Lung (tissue), 12 donors: Measurements from ENCODE around the gene HHLA2. TPM values are rescaled to one million over a fixed set of nuclear protein-coding genes. Genes with fewer than 3 reads are reported as not detected.

ENCODE experiments used
- ATAC-seq: fragments of 200-7000 bp; cut with Tn5 transposase; one replicate; pipeline ENCODE4 v1.9.1; 2020; ENCODE audit warnings: moderate number of reproducible peaks; ENCODE audit not compliant: insufficient read depth, low FRiP score
- DNase-seq, 3 donors: peaks; one replicate each; pipeline ENCODE4 v3.0.0-alpha.2; 2013 to 2017
- H3K27ac ChIP-seq, 2 donors: one replicate each; pipeline ENCODE4 v1.5.1; 2013; ENCODE audit warnings: mild to moderate bottlenecking in 2 of 2, moderate library complexity in 2 of 2, control low read depth in 1 of 2, inconsistent platforms in 1 of 2, low read depth in 1 of 2, low read length in 1 of 2
- H3K27me3 ChIP-seq, 3 donors: one replicate each; pipeline ENCODE4 v1.5.1; 2013; ENCODE audit warnings: low read length in 2 of 3; ENCODE audit not compliant: control insufficient read depth in 3 of 3, insufficient read depth in 3 of 3
- H3K36me3 ChIP-seq, 4 donors: one replicate each; pipeline ENCODE4 v1.5.1; 2013; ENCODE audit warnings: low read length in 4 of 4, mild to moderate bottlenecking in 1 of 4, moderate library complexity in 1 of 4; ENCODE audit not compliant: control insufficient read depth in 4 of 4, insufficient read depth in 4 of 4
- H3K4me1 ChIP-seq, 5 donors: one replicate each; pipeline ENCODE4 v1.5.1; 2013; ENCODE audit warnings: low read length in 5 of 5, mild to moderate bottlenecking in 2 of 5, moderate library complexity in 1 of 5; ENCODE audit not compliant: control insufficient read depth in 5 of 5, insufficient read depth in 5 of 5
- H3K4me3 ChIP-seq: one replicate; pipeline ENCODE4 v1.5.1; 2013; ENCODE audit warnings: mild to moderate bottlenecking, control low read depth, moderate library complexity
- H3K9ac ChIP-seq, 2 donors: one replicate each; pipeline ENCODE4 v1.5.1; 2013; ENCODE audit warnings: low read length in 2 of 2, control low read depth in 1 of 2; ENCODE audit not compliant: insufficient read depth in 1 of 2
- H3K9me3 ChIP-seq, 4 donors: one replicate each; pipeline ENCODE4 v1.5.1; 2013; ENCODE audit warnings: low read length in 3 of 4, mild to moderate bottlenecking in 1 of 4, moderate library complexity in 1 of 4; ENCODE audit not compliant: control insufficient read depth in 4 of 4, insufficient read depth in 3 of 4
- CTCF ChIP-seq: IDR thresholded peaks from 2 replicates; pipeline ENCODE4 v1.5.1; 2012; ENCODE audit warnings: mild to moderate bottlenecking; ENCODE audit errors: control extremely low read depth, extremely low read depth
- WGBS, 2 donors: extraction: QIAGEN DNeasy Blood & Tissue Kit; methylation state at CpG; one replicate each; pipeline ENCODE4 v1.1.7; 2013; 5-methylcytosine and 5-hydroxymethylcytosine counted together
- polyA plus RNA-seq, 2 donors: library from polyadenylated mRNA; stranded (reverse); fragments of 200-250 nt; gene quantifications; one replicate each; pipeline ENCODE4 v1.2.1, GENCODE V29; 2013
- total RNA-seq, 2 donors: library from RNA; depleted of rRNA in 1 of 2; stranded (reverse); fragments of >200 nt in 1 of 2; gene quantifications; one replicate each; pipeline ENCODE4 v1.2.1, GENCODE V29; 2014 to 2021
- donor health status: control.
- donor health status: control.
- donor health status: Bipolar disorder and iron deficiency.
- donor health status: healthy.
- donor health status: DM: yes; HTN: yes; CAD: no.

HHLA2 gene
- total and polyA plus RNA-seq, 4 donors = 1.8 to 20.2 (median 3.5) TPM

GRCh38 chr3:108401836-108402235 lies 105.5 kb downstream of the HHLA2 start:
- H3K9ac ChIP-seq = no peak overlapping the region
- H3K27me3 ChIP-seq = peaks cover 0 to 4% (median 0%) of the 10 kb centered on the region in 3 donors
- DNase-seq = no peak
- H3K4me1 ChIP-seq = peaks cover 0 to 7% (median 0%) of the 10 kb centered on the region in 5 donors
- TF ChIP-seq CTCF = no peak
- H3K9me3 ChIP-seq = peaks cover 0 to 3% (median 0%) of the 10 kb centered on the region in 4 donors
- WGBS, 2 donors = 89 to 96% methylated on average over 2 of the region's 2 CpGs
- no peak overlapping the region for H3K27ac ChIP-seq
- no peak overlapping the region for H3K4me3 ChIP-seq
- H3K36me3 ChIP-seq = no peaks in the 10 kb centered on the region
- ATAC-seq = no peak

DNA sequence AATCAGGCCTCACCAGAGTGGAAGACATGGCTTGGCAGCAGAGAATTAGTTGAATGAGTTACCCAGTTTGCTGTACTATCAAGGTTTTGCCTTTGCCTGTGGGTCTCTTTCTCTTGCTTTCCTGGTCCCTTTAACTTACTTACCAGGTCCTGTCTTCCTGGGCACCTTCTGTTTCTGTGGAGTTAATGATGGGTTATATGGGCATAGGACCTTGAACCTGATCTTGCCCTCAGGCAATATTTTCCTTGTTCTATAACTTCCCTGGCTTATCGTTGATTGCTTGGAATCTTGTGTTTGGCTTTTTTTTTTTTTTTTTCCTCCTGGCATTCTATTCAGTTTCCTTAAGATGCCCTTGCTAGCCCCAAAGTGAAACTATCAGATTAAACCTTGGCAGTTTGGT lies 106.8 kb downstream of the HHLA2 start:
- H3K4me1 ChIP-seq = peaks cover 0 to 7% (median 0%) of the 10 kb centered on the region in 5 donors
- H3K9me3 ChIP-seq = peaks cover 0 to 3% (median 0%) of the 10 kb centered on the region in 4 donors
- no peaks in the 10 kb centered on the region for H3K36me3 ChIP-seq
- WGBS, 2 donors = 39 to 76% methylated on average over 1 of the region's 1 CpG
- DNase-seq (no peak), ATAC-seq (no peak)
- H3K27ac ChIP-seq = no peak overlapping the region
- H3K4me3 ChIP-seq = no peak overlapping the region
- no peak for TF ChIP-seq CTCF
- no peak overlapping the region for H3K9ac ChIP-seq
- peaks cover 0 to 9% (median 0%) of the 10 kb centered on the region in 3 donors for H3K27me3 ChIP-seq

DNA sequence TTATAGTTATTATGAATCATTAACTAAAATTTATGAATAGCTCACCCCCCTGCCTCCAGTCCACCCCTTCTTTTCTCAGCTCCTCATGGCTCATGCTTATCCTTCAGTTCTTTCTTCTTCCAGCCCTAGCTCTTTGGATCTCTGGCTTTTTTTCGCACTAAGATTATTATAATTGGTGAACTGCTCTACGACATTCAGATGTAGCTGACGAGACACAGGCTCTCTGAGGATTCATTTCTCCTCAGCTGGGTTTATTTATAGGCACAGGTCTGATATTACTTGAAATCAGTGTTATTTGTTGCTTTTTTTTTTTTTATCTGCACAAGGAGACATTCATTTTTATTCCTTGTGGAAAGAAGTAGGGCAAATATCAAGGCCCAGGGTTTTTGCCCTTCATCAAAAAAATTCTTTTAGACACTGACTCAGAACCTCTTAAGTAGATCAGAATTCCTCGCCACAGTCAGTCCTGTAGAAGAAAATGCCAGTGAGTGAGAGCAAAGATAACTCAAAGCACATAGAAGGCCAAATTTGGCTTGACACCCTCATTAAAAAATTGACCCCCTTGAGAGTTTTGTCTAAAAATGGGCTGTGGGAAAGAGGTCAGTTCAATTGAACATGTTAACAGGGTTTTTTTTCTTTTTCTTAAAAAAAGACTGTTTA lies 107.5 kb downstream of the HHLA2 start:
- Histone ChIP-seq H3K9me3 (peaks cover 0 to 3% (median 0%) of the 10 kb centered on the region in 4 donors), H3K9ac (no peak overlapping the region), H3K4me1 (peaks cover 0 to 7% (median 0%) of the 10 kb centered on the region in 5 donors), H3K27me3 (peaks cover 0 to 9% (median 0%) of the 10 kb centered on the region in 3 donors), H3K36me3 (no peaks in the 10 kb centered on the region), H3K4me3 (no peak overlapping the region), H3K27ac (no peak overlapping the region)
- TF ChIP-seq CTCF = no peak
- WGBS, 2 donors = 86 to 95% methylated on average over 4 of the region's 4 CpGs
- DNase-seq (no peak), ATAC-seq (no peak)
